GM18951 (cell line): ENCODE data around the gene ZG16B.
A peak's percentile ranks its signal among the peaks of the same experiment; 100 is the strongest.

ENCODE experiments used
- POLR2A ChIP-seq: IDR thresholded peaks from 4 replicates; pipeline ENCODE4 v1.6.1; 2011; ENCODE audit warnings: mild to moderate bottlenecking; ENCODE audit not compliant: insufficient read length, insufficient read depth; ENCODE audit errors: extremely low read depth
- in situ Hi-C: fragments of 300-500 bp; cut with MboI; formaldehyde crosslinking; loops from one replicate; pipeline ENCODE4 v1.12.0; 2022; ENCODE audit warnings: low sequenced_read_pairs, mixed read lengths, inconsistent platforms; ENCODE audit not compliant: unreplicated experiment

Gene ZG16B

GRCh38 chr16:2859686-2860265, 29.7 kb downstream of the ZG16B start:
- in situ Hi-C loops: no loop called here
- TF ChIP-seq POLR2A: no peak

- in situ Hi-C loops: no loop called here
- TF ChIP-seq POLR2A: no peak
These were observed 30.9 kb downstream of the ZG16B start for GRCh38 chr16:2860826-2861567.

- no peak for TF ChIP-seq POLR2A
- in situ Hi-C loops: no loop called here
These were observed 35.5 kb downstream of the ZG16B start for GRCh38 chr16:2865651-2866050.

DNA sequence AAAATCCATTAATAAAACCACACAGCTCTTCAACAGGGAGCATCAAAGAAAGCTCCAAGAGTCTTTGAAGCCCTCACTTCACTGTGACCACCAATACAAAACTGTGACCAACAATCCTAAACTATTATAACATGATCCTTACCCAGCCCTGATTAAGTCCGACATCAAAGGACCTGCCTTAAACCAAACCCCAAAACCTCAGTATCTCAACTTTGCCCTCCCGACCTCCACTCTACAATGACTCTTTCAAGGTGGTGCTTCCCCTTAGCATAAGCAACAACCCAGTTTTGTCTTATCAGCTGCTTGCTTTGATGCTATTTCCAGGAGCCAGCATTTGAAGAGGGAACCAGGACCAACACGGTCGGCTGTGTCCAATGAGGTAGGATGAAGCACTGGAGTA, 36.3 kb downstream of the ZG16B start:
- TF ChIP-seq POLR2A: no peak
- in situ Hi-C loops: no loop called here

- in situ Hi-C loops: no loop called here
These were observed 37.5 kb downstream of the ZG16B start for GRCh38 chr16:2867661-2867986.

DNA sequence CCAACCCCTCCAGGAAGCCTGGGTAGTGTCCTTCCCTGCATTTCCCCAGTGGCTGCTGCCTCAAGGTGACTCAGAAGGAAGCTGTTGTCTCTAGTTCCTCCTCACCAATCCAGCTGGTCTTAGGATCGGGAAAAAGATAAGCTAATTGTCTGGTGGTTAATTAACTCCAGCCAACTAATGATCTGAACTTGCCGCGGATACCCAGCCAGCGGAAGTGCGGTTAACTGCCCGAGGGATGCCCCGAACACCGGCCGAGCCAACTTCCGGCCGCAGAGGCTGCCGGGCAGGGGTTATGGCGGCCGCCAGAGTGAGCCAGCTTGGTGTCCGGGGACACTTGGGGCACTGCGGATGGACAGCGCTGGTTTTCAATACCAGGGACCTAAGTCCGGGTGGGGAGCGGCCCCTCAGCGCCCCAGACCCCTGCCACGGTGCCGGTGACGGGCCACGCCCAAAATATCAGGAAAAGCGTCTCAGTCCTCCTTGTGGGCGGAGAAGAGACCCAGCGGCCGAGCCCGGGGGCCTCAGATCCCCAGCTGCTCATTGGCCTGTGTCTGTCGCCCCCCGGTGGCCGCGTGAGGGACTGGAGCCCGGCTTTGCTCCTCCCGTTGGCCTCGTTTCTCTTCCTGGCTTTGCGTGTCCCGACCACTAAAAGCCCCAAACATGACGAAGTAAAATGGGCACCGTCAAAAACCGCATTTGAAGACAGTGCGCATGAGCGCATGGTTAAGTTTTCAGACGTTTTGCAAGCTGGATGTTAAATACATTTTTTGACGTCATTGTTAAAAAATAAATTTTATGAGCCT, 38.1 kb downstream of the ZG16B start:
- peak; percentile 92 for TF ChIP-seq POLR2A
- in situ Hi-C loops: no loop called here

More at GRCh38 chr16:2867661-2867986, 37.5 kb downstream of the ZG16B start:
- no peak for TF ChIP-seq POLR2A

- no peak for TF ChIP-seq POLR2A
- in situ Hi-C loops: loop anchor here (5.0 kb wide), 1 partner anchor 45 kb away; no protein-coding TSS in a partner anchor
These were observed 41.8 kb downstream of the ZG16B start for GRCh38 chr16:2871926-2872325.

GRCh38 chr16:2874032-2874911, 44.2 kb downstream of the ZG16B start:
- TF ChIP-seq POLR2A: no peak
- in situ Hi-C loops: loop anchor here (5.0 kb wide), 1 partner anchor 43 kb away; no protein-coding TSS in a partner anchor

GRCh38 chr16:2874912-2875362, 44.8 kb downstream of the ZG16B start:
- no peak for TF ChIP-seq POLR2A
- in situ Hi-C loops: loop anchor here (5.0 kb wide), 1 partner anchor 42 kb away; no protein-coding TSS in a partner anchor

GRCh38 chr16:2879854-2880508, 49.9 kb downstream of the ZG16B start:
- TF ChIP-seq POLR2A: no peak

More at GRCh38 chr16:2879854-2880508, 49.9 kb downstream of the ZG16B start:
- in situ Hi-C loops: no loop called here
